Tibial nerve (tissue), 4 donors: ENCODE data around the gene PAX8.
"Not testable (repeated sequence)": the region's sequence is repeated elsewhere in the genome, so short reads cannot be mapped to it uniquely, and the experiment has no call there.

Experiments
- CTCF ChIP-seq, 5 experiments: fragments of 200-600 bp in 3 of 5; fragments of 450-650 bp in 2 of 5; sonication (generic) in 3 of 5; IDR thresholded peaks; one replicate each; pipeline ENCODE4 v1.5.1; 2016 to 2019; ENCODE audit warnings: antibody characterized with exemption in 5 of 5, mild to moderate bottlenecking in 3 of 5, moderate library complexity in 2 of 5
- EP300 ChIP-seq, 2 donors: sonication (generic); formaldehyde crosslinking; IDR thresholded peaks; one replicate each; pipeline ENCODE4 v1.6.1; 2017; ENCODE audit warnings: antibody characterized with exemption in 2 of 2, mild to moderate bottlenecking in 1 of 2
- POLR2A ChIP-seq, 2 donors: fragments of 450-650 bp; IDR thresholded peaks; one replicate each; pipeline ENCODE4 v1.6.1; 2017; ENCODE audit warnings: antibody characterized with exemption in 2 of 2, mild to moderate bottlenecking in 2 of 2, moderate library complexity in 2 of 2

GRCh38 chr2:113302216-113302980 lies 23.7 kb upstream of the PAX8 start:
- not testable (repeated sequence) for TF ChIP-seq CTCF, EP300, POLR2A (IDR thresholded peaks at IDR 0.05)
